Dedifferentiated amniotic fluid mesenchymal stem cell (primary cell): Measurements from ENCODE around the gene IFIT3.
"Not testable (repeated sequence)": the region's sequence is repeated elsewhere in the genome, so short reads cannot be mapped to it uniquely, and the experiment has no call there.

ENCODE experiments used
- DNase-seq: peaks from one replicate; pipeline ENCODE4 v3.0.0-alpha.2; 2016; ENCODE audit errors: extremely low spot score

IFIT3 gene

GRCh38 chr10:89303161-89303560 is 24.6 kb upstream of the IFIT3 start:
- no peak for DNase-seq

GRCh38 chr10:89304026-89304425 is 23.8 kb upstream of the IFIT3 start:
- no peak for DNase-seq

GRCh38 chr10:89304446-89304845 is 23.4 kb upstream of the IFIT3 start:
- DNase-seq: no peak

- DNase-seq: no peak
Observed at GRCh38 chr10:89304925-89305324, 22.9 kb upstream of the IFIT3 start.

- DNase-seq: no peak
Observed at GRCh38 chr10:89305766-89306433, 21.9 kb upstream of the IFIT3 start.

GRCh38 chr10:89306434-89307268 is 21.1 kb upstream of the IFIT3 start:
- no peak for DNase-seq

- DNase-seq: no peak
Observed at GRCh38 chr10:89307269-89307577, 20.6 kb upstream of the IFIT3 start.

GRCh38 chr10:89308266-89308665 is 19.5 kb upstream of the IFIT3 start:
- DNase-seq: no peak

GRCh38 chr10:89308736-89309135 is 19.1 kb upstream of the IFIT3 start:
- no peak for DNase-seq

- no peak for DNase-seq
Observed at GRCh38 chr10:89309156-89310055, 18.4 kb upstream of the IFIT3 start.

GRCh38 chr10:89310056-89310893 is 17.5 kb upstream of the IFIT3 start:
- no peak for DNase-seq

GRCh38 chr10:89312973-89313372 is 14.8 kb upstream of the IFIT3 start:
- no peak for DNase-seq

GRCh38 chr10:89314676-89315075 is 13.1 kb upstream of the IFIT3 start:
- no peak for DNase-seq

GRCh38 chr10:89318047-89318446 is 9.8 kb upstream of the IFIT3 start:
- DNase-seq: not testable (repeated sequence)

- not testable (repeated sequence) for DNase-seq
Observed at GRCh38 chr10:89325081-89325480, 2.7 kb upstream of the IFIT3 start.

GRCh38 chr10:89325856-89326255 is 1.9 kb upstream of the IFIT3 start:
- not testable (repeated sequence) for DNase-seq

GRCh38 chr10:89329151-89329550 is 1.4 kb downstream of the IFIT3 start:
- DNase-seq: no peak

GRCh38 chr10:89330014-89330413 is 2.2 kb downstream of the IFIT3 start:
- not testable (repeated sequence) for DNase-seq

GRCh38 chr10:89330537-89331212 is 2.9 kb downstream of the IFIT3 start:
- DNase-seq: no peak

GRCh38 chr10:89331487-89332122 is 3.8 kb downstream of the IFIT3 start:
- not testable (repeated sequence) for DNase-seq
